ENCODE data around the gene KCTD17.

Gene KCTD17

DNA sequence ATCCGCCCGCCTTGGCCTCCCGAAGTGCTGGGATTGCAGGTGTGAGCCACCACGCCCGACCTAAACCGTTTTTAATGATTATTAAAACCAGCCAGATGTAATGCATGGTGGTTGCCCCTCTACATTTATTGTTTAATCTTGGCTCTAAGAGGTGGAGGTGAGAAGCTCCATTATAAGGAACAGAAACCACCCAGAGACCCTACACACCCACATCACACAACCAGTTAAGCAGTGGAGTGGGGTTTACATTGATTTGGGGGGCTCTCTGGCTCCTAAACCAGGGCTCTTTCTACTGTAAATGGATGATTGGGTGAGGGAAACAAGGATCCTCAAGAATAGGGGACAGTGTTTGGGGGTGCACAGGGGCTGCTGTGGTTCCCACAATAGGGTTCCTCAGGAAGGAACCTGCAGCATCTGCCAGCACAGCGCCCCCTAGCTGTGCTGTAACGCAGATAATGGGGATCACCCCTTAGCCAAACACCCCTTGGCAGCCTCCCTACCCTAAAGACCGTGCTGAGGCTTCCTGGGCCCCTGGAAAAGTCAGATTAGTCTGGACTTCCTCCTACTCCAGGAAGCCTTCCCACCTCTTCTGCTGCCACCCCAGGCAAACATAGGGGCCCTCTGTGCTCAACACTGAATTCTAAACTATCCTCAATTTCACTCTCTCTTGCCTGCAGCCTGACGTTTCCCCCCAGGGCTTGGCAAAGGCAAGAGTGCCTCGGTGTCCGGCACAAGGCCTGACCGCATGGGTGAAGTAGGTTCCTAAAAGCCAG is 29.6 kb upstream of the KCTD17 start:
- DNase-seq = no peak

DNA sequence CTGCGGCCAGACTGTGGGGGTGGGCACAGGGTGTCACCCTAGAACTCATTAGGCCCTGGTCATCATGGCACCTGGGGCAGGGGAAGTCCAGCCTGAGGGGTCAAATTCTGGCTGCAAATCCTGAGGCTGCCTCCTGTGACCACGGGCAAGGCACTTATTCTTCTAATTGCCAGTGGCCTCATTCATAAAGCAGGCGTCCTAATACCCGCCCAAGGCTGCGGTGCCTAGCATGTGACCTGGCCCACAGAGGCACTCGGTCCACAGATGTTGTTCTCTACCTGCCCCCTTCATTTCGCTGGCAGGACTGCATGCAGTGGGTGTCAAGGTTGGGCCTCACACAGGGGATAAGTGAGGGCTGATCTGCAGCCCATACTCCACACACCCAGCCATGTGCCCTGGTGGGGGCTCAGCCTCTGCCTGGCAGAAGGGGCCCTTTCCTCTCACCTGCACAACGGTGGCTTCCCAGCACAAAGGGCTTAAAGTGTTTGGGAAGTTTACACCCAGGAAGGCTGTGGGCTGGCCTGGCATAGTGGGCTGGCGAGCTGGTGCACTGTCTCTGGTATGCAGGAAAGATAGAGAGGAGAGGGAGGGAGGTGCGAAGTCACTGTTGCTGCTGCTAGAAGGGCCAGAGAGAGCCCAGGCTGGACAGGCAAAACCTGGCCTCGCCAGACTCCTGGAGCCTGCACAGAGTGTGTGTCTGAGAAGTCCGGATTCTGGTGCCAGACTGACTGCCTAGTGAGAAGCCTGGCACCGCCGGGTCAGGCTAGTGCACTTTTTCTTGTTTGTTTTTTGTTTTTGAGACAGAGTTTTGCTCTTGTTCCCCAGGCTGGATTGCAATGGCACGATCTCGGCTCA is 28.8 kb upstream of the KCTD17 start:
- DNase-seq = no peak

DNA sequence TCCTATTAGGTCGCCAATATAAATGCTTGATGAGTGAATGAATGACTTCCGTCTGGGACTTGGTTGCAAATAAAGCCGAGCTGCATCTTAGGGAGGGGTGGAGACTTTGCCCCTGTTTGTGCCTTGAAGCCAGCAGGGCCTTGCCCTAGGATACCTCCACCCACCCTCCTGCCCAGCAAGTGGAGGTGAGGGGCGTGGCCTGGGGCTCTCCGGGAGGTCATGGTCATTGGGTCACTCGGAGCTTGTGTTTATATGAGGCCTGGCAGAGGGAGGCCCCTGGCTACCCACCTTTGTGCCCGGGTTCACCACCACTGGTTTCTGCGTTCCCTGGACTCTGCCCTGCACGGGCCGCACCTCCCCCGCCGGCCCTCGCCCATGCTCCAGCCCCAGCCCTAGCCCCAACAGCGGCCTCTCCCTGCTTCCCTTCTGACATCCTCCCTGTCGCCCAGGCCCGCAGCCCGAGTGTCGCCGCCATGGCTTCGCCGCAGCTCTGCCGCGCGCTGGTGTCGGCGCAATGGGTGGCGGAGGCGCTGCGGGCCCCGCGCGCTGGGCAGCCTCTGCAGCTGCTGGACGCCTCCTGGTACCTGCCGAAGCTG is 27.7 kb upstream of the KCTD17 start:
- no peak for DNase-seq

DNA sequence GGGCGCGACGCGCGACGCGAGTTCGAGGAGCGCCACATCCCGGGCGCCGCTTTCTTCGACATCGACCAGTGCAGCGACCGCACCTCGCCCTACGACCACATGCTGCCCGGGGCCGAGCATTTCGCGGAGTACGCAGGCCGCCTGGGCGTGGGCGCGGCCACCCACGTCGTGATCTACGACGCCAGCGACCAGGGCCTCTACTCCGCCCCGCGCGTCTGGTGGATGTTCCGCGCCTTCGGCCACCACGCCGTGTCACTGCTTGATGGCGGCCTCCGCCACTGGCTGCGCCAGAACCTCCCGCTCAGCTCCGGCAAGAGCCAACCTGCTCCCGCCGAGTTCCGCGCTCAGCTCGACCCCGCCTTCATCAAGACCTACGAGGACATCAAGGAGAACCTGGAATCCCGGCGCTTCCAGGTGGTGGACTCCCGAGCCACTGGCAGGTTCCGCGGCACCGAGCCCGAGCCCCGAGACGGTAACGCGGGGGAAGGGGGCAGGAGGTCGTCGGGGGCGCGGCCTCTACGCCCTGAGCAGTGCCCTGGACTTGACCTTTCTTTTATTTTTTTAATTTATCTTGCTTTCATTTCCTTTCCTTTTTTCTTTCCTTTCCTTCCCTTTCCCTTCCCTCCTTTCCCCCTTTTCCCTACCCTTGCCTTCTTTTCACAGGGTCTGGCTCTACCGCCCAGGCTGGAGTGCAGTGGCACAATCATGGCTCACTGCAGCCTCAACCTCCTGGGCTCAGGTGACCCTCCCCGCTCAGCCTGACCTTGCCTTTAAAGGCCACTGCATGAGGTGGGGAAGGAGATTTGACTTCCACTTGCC is 27.0 kb upstream of the KCTD17 start:
- DNase-seq = no peak

DNA sequence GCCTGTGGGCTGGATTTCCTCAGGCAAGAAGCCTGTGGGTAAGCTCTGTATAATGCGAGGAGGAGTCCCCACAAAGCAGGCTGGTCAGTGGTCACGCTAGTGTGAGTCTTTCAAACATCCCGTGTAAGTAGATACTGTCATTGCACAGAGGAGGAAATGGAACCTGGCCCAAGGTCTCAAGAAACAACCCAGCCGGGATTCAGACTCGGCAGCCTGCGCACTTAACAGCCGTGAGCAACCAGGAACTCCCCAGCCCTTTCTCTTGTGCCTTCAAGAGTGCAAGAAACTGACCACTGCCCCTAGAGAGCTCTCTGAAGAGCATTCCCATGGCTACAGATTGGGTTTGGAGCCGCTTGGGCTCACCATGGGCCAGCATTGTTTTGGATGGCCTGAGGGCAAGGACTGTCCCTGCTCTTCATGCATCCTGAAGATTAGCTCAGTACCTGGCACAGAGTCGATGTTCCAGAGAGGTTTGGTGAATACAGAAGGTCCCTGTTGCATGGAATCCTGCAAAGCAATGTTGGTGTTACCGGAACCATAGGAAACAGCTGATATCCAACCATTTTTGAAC is 26.0 kb upstream of the KCTD17 start:
- no peak for DNase-seq

DNA sequence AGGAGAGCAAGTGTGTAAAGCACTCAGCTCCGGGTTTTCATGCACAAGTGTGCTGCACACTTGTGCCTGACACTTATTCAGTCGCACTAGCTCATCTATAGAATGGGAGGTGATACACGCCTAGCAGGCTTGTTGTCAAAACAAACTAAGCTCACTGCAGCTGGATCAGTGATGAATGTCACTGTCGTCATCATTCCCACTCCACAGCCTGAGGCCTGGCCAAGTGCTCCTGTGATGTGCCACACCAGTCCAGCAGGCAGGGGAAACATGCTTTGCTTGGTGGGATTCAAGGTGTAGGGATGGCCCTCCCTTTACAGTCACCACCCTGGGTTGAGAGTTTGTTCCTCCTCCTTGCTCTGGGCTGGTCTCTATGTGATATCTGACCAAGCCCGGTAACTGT is 25.2 kb upstream of the KCTD17 start:
- no peak for DNase-seq

DNA sequence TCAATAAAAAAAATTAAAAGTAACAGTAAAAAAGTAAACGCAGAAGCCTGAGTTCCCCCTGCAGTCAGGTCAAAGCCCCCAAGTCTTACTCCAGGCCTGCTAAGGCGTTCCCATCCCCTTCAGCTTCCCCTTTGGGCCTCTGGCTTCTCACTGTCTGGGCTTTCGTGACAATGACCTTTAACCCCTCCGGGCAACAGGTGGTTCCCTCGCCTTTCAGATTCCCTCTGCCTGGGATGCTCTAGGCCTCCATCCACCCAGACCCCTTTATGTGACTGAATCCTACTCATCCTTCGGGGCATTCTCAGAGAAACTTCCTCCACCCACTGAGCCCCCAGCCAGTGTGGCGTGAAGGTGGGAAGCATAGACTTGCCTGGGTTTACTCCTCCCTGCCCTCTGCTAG is 24.0 kb upstream of the KCTD17 start:
- no peak for DNase-seq

DNA sequence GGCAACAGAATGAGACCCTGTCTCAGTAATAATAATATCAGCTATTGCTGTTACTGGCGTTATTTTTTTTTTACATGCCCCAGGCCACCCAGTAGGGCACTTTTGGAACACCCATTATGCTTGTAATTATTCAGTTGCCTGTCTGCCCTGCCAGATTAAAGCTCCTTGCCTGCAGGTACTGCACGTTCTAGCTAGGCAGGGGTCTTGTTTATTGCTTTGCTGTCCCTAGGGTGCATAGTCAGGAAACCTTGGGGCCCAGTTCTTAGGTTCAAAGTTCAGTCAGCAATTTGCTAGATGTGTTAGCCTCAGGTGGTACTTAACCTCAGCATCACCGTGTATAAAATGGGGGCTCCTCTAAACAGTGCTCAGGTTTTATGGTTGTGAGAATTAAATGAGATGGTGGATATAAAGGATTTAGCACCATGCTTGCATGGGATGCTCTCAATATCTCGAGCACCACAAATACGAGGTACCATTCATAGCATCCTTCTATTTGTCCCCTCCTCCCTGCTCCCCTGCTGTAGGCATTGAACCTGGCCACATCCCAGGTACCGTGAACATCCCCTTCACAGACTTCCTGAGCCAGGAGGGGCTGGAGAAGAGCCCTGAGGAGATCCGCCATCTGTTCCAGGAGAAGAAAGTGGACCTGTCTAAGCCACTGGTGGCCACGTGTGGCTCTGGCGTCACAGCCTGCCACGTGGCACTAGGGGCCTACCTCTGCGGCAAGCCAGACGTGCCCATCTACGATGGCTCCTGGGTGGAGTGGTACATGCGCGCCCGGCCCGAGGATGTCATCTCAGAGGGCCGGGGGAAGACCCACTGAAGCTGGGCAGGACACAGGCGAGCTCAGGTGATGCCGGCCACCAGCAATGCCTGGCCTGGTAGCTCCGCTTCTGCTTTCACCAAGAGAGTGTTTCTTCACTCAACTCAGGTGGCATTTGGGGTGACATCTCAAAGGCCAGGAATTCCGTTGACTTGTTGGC is 22.6 kb upstream of the KCTD17 start:
- no peak for DNase-seq

DNA sequence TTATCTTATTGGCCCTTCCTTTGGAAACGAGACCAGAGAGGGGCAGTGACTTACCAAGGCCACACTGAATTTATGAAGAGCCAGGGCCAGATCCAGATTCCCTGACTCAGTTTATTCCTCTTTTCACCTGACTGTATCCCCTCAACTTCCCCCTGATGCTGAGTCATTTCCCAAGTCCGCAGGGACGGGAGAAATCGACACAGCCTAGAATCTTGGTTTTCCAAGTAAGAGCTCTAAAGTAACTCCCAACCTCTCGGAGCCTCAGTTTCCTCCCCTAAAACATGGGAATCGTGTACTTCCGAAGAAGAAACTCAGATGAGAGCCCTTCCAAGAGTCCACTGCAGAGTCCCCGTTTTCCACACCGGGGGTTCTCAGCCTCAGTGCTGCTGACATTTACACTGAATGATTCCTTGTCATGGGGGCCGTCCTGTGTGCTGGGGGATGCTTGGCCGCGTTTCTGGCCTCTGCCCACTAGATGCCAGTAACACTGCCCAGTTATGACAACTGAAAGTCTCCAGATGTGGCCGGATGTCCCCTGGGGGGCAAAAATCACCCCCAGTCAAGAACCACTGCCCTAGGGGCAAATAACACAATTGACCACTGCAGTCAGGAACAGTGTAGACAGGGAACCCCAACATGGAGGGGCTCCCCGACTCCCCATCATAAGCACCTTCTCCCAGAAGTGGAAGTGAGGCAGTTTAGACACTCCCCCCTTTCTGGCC is 20.8 kb upstream of the KCTD17 start:
- DNase-seq = no peak

DNA sequence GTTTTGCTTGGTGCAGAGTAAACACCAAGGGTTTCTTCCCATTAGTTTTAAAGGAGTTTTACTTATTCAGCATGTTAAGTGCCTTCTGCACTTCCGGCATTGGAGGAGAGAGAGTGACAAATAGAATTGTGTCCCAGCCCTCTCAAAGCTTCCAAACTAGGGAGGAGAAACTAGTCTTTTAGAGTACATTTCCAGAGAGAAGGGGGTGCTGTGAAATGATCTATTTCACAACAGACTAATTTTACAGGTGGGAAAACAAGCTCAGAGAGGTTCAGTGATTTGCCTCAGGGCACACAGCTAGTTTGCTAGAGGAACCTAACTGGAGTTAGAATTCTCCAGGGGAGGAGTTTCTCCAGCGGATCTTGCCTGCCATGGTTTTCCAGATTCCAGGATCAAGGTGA is 19.4 kb upstream of the KCTD17 start:
- DNase-seq = no peak

DNA sequence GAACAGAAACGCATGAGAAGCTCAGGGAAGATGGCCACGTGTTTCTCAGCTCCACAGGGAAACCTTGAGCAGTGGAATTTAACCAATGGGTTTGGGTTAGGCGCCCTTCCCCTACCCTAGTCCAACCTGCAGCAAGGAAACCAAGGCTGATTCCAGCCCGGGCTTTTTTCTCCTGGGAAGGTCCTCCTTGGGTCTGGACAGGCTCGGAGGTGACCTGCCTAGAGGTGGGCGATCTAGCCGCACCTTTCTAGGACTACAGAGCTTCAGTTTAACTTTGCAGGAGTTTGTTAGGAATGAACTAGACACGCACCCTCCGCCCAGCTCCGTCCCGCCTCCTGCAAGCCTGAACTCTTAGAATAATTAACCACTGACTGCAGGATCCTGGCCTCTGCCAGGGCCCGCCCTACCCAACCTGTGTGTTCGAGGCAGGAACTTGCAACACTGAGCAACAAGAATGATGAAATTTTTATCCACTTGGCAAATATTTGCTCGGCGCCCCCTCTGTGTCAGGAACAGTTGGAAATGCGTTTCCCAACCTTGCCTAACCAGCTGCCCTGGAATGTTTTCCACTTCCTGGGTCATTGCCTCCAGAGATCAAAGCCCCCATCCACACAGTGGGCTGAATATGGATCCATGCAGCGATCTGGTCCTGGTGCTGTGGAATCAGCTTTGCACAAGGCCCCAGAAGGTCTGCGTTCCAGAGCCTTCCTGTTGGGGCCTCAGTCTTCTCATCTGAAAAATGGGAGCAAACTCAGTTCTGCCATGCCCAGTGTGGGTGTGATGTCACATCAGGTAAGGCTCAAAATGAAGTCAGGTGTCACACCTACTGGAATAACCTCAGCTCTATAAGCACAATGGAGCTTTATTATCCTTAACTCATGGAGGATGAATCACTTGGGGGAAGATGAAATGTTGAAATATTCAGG is 18.7 kb upstream of the KCTD17 start:
- no peak for DNase-seq

DNA sequence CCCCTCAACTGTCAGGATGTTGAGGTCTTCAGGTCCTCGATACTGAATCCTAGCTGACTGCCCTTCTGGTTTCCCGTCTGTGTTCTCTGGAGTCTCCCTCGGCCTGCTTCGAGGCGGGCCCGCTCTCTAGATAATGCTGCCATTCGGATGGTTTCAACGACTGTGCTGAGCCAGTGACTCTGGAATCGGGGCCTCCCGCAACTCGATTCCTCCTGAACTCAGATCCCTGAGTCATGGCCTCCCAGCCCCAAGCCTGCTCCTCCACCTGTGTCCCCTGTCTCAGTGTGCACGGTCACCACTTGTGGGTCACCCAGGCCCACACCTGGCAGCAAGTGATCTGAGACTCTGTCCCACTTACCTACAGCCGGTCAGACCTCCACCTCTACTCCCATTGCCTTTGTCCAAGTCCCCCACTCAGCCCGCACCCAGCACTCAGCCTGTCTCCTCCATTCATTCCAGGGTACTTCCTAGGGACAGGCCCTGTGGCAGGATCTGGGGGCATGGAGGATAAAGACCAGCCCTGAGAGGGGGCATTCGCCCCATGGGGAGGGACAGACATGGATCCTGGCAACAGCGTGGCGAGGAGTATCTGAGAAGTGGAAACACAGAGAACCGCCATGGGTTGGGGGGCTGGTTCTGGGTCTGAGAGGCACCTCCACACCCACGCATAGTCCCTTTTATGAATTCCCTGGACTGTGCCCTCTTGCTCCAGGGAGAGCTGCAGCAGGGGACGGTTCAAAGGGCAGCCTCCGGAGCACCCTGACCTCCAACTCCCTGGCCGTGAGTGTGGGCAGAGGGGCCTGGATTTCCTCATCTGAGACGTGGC is 17.7 kb upstream of the KCTD17 start:
- no peak for DNase-seq

DNA sequence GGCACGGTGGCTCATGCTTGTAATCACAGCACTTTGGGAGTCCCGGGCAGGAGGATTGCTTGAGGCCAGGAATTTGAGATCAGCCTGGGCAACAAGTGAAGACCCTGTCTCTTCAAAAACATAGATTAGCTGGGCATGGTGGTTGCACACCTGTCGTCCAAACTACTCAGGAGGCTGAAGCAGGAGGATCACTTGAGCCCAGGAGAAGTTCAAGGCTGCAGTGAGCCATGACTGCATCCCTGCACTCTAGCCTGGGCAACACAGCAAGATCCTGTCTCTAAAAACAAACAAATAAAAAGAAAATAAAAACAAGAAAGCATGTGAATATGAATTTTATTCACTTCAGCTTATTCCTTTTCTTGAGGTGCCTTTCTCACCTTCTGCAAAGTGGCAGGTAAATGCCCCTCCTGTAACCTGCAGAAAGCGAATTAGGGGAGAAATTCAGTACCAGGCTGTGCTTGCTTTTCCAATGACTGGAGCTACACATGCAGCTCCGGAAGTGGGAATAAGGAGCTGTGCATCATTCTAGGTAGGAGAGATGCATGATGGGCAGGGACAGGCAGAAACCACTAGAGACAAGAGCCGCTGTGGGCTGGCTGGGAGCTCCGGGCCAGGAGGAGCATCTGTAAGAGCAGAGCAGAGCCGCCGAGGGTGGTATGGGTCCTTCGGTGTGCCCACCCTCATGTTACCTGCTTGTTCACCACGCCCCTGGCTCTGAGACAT is 14.7 kb upstream of the KCTD17 start:
- DNase-seq = no peak

DNA sequence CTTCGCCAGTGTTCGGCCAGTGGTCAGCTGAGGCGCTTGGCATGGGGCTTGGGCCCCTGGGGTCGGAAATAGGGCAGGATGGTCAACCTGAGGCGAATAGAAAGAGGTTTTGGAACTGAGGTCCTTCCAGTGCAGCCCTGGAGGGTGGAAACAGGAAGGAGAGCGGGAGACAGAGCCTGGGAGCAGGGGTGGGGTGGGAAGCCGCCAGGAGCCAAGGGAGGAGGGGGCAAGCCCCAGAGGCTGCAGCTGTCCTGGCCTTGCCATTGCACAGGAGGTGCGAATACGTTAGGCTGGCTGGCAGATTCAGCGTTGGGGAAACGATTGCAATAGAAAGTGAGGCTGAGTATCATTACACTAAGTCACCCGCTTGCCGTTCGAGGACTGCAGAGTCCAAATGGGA is 13.9 kb upstream of the KCTD17 start:
- no peak for DNase-seq

DNA sequence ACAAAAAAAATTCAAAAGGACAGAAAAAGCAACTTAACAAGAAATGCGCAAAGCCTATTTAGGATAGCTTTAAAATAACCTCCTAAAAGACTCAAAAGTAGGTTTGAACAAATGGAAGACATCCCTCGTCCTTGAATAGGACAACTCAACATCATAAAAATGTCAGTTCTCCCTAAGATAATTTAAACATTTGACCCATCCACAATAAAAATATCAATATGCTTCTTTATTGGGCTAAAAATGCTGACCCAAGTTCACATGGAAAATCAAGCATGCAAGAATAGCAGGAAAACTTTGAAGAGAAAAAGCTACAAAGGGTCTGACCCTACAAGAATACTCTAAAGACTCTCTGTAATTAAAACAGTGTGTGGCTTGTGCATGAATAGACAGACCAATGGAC is 12.1 kb upstream of the KCTD17 start:
- DNase-seq = no peak

DNA sequence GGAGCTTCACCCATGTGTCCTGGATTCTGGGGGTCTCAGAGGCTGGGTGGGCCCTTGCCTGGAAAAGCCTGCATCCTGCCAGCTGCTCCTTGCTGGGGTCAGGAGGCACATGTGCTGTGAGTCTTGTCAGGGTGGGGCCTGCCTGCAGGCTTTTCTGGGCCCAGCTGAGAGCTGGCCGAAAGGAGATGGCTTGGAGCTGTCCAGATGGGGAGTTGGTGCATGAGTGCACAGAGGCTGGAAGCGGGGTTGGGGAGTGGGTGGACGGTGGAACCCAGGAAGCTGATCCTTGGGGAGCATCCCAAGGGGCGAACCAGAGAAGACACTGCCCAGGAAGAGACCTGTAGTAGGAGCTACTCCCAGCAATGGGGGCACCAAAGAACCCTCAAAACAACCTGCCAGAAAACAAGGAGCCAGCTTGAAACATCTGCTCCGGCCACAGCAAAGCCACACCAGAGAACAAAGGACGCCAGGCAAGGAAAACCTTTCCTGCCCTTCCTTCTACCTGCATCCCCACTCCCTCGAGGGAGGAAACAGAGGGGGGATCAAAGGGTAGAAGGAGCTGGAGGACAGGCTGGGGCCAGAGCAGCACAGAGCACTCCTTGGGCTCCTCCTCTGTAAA is 8.2 kb upstream of the KCTD17 start:
- no peak for DNase-seq

DNA sequence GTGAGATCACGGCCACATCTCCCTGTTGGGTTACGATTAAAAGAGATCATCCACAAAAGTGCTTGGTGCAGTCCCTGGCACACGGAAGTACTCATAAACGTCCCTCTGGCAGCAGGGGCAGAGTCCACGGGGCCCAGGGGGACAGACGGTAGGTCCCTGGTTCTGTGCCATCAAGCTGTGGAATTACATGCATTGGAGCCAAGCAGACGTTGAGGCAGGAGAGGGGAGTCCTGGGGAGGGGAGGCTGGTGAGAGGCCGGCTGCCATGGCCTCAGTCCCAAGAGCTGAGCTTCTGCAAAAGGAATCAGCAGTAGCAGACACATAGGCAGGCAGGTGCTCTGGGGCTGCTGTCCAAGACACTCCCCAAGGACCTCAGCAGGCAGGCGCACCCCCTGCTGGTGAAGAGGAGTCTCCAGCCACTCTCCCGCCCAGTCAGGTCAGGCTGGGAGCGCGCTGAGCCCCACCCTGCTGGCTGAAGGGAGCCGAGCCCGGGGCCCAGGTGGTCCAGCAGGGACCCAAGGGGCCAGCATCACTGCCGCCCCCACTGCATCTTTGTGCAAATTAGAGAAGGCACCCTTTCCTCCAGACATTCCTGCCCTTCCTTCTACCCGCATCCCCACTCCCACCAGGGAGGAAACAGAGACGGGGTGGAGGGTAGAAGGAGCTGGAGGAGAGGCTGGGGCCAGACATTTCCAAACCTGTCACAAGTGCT is 7.6 kb upstream of the KCTD17 start:
- DNase-seq = peak; percentile 71

Data from NCI-H1436 (cell line).